Measurements from ENCODE around the gene SIAH1.
A peak's percentile ranks its signal among the peaks of the same experiment; 100 is the strongest.
"Not testable (repeated sequence)": the region's sequence is repeated elsewhere in the genome, so short reads cannot be mapped to it uniquely, and the experiment has no call there.

SIAH1 gene

GRCh38 chr16:48321317-48322036 is 63.7 kb downstream of the SIAH1 start:
- no peak overlapping the region for H3K4me3 ChIP-seq (replicated peaks; ENCODE audit: low read depth, low read length)
- TF ChIP-seq CTCF (IDR thresholded peaks at IDR 0.05; ENCODE audit: low read depth, low read length, missing control alignments), result no peak
- DNase-seq (ENCODE audit: extremely low read depth, low read depth), result no peak

GRCh38 chr16:48318630-48319029 is 66.6 kb downstream of the SIAH1 start:
- DNase-seq (ENCODE audit: extremely low read depth, low read depth), result no peak
- H3K4me3 ChIP-seq (replicated peaks; ENCODE audit: low read depth, low read length), result no peak overlapping the region
- no peak for TF ChIP-seq CTCF (IDR thresholded peaks at IDR 0.05; ENCODE audit: low read depth, low read length, missing control alignments)

- TF ChIP-seq CTCF (IDR thresholded peaks at IDR 0.05; ENCODE audit: low read depth, low read length, missing control alignments), result no peak
- H3K4me3 ChIP-seq (replicated peaks; ENCODE audit: low read depth, low read length), result no peak overlapping the region
- DNase-seq (ENCODE audit: extremely low read depth, low read depth), result peak; percentile 26
These were observed 67.4 kb downstream of the SIAH1 start for GRCh38 chr16:48317614-48318315.

- no peak for DNase-seq (ENCODE audit: extremely low read depth, low read depth)
- H3K4me3 ChIP-seq (replicated peaks; ENCODE audit: low read depth, low read length), result no peak overlapping the region
- no peak for TF ChIP-seq CTCF (IDR thresholded peaks at IDR 0.05; ENCODE audit: low read depth, low read length, missing control alignments)
These were observed 68.2 kb downstream of the SIAH1 start for GRCh38 chr16:48317026-48317425.

- DNase-seq (ENCODE audit: extremely low read depth, low read depth), result not testable (repeated sequence)
These were observed 71.3 kb downstream of the SIAH1 start for GRCh38 chr16:48313905-48314304.

GRCh38 chr16:48310908-48311641 is 74.1 kb downstream of the SIAH1 start:
- DNase-seq (ENCODE audit: extremely low read depth, low read depth), result no peak
- TF ChIP-seq CTCF (IDR thresholded peaks at IDR 0.05; ENCODE audit: low read depth, low read length, missing control alignments), result no peak
- H3K4me3 ChIP-seq (replicated peaks; ENCODE audit: low read depth, low read length), result no peak overlapping the region

More at GRCh38 chr16:48313905-48314304, 71.3 kb downstream of the SIAH1 start:
- H3K4me3 ChIP-seq (replicated peaks; ENCODE audit: low read depth, low read length), result not testable (repeated sequence)

Measured in HFF-Myc (cell line).